Posterior vena cava (tissue), 2 donors: ENCODE results near the gene GSG1L. TPM values are rescaled to one million over a fixed set of nuclear protein-coding genes. Genes with fewer than 3 reads are reported as not detected.
A peak's percentile ranks its signal among the peaks of the same experiment; 100 is the strongest.

Experiments used
- DNase-seq: peaks from one replicate; pipeline ENCODE4 v3.0.0-alpha.2; 2020; ENCODE audit warnings: low spot score
- intact Hi-C, 2 donors: fragments of 100-400 bp; cut with DNase I; formaldehyde crosslinking; loops; one replicate each; pipeline versions ENCODE4 v1.14.1 to v1.14.2; 2022 to 2023
- long read RNA-seq, 2 donors: library from polyadenylated mRNA; unstranded; transcript quantifications; one replicate each; pipeline ENCODE4 v2.0.0, GENCODE V29; 2020 to 2021
- total RNA-seq, 2 donors: library from RNA; stranded (reverse); fragmentation: NEBNext Ultra II Directional; extraction: Animal tissue kit (Norgen Biotek cat#: 25700); gene quantifications; one replicate each; pipeline ENCODE4 v1.2.1, GENCODE V29; 2021
- donor health status: DM: yes; HTN: yes; CAD: no.
- donor health status: DM: yes; HTN: yes; CAD: no.

The GSG1L gene
- total RNA-seq = not detected
- long read RNA-seq, donor 1 = 0 reads
- long read RNA-seq, donor 2 = 0 reads

DNA sequence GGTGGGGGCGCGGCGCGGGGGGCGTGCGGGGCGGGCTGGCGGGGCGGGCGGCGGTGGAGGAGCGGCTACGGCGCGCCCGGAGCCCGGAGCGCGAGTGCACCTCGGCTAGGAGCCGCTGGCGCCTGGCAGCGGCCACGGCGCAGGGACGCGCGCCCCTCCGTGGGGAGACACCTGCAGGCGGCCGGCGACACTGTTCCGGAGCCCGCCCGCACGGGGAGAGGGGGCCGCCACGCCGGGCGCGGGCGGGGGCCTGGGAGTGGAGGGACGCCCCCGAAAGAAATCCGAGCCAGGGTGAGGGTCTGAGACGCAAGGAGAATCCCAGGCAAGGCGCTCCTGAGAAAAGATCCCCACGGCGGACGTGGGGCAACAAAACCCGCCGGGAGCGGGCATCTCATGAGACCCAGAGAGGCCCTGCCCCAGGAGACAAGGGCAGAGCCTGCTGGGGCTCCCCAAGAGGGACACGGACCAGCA is at the start of gene GSG1L:
Gene GSG1L (minus strand): TSS at position 124 of the 471 bp plus-strand sequence. CDS start 290 bp downstream, outside the sequence.
- DNase-seq = no peak
- intact Hi-C loops = no loop called here

DNA sequence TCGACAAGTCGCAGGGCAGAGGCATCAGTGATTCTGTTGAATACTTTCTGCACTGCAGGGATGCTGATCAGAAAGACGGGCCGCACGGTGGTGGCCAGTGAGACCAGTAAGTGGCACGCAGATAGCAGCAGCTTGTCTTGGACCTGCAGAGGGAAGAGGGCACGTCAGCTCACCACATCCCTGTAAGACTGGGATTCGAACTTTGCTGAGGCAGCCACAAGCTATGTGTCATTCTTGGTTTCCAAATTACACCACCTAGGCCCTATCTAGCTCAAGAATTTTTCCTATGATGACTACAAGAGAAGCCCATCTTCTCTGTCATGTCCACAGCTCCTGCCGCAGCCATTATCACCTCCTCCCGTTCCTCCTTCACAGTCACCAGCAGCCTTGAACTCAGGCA is 49.4 kb upstream of the GSG1L start:
- no peak for DNase-seq
- intact Hi-C loops = no loop called here

DNA sequence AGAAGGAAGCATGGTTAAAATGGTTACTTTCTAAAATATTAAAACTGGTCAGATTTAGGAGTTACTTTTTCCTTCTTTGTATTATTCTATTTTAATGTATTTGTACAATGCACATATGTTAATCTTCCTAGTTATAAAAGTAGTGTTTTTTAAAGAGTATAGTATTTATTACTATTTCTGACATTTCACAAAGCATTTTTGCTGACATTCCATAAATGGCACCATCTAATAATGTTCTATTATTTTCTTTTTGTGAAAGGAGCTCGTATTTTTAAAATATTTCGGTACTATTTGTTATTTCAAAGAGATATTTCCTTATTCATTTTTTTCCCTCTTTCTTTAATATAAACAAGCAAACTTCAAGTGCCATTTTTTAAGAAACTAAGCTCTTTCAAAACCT is 47.5 kb upstream of the GSG1L start:
- no peak for DNase-seq
- intact Hi-C loops = no loop called here

DNA sequence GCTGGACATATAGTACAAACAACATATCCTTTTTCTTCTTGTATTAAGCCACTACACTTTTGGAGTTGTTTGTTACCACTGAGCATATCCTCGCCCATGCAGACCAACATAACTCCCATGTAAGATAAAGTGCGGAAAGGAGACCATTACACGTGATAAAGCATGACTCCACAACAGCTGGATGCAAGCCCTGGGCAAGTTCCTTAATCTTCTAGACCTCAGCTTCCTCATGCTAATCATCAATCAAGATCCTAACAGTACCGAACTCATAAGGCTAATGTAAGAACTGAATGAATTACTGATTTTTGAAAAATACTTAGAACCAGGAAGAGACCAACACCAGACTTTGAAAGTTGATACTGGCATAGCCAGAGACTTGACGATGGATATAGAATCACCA is 47.0 kb upstream of the GSG1L start:
- DNase-seq = no peak

DNA sequence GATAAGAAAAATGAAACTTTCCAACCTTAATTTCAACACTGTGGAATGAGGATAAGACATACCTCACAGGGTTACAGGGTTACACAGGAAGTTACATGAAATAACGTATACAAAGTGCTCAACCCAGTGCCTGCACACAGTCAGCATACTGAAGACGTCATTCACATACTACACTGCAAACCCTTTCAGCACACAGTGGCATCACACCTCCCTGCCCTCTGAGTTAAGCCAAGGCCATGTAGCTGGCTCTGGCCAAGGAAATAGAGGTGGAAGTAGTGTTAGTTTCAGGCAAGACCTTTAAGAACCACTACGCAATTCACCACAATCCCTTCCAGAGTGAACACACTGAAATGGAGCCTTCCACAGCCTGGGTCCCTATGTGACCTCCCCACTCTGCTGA is 46.6 kb upstream of the GSG1L start:
- intact Hi-C loops = no loop called here
- DNase-seq = no peak

More for the DNA sequence above, 47.0 kb upstream of the GSG1L start:
- intact Hi-C loops = no loop called here

DNA sequence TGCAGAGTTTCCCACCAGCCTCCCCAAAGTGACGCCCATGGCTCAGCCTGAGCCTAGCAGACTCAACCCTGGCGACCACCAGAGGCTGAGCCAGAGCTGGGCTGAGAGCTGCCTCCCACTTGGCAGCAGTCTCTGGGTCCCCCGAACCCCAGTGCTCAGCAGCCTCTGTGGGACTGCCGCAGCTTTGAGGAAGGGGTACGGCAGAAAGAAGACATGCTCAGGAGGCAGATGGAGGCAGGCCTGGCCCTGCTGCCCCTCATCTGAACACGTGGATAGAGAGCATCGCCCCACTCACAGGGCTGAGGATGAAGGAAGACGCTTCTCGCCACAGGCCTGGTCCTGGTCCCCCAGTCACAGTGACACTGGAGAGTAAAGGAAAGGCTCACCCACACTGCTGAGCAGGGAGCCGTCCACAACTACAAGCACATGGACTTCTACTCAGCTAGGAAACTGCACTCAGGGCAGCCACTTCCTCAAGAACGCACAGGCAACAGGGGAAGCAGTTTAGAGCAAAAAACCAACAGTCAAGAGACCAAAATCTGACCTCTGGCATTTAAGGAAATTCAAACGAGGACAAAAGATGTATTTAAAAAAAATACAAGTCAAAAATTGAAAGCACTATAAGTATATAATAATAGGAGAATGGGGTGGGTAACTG is 45.2 kb upstream of the GSG1L start:
- DNase-seq = no peak
- intact Hi-C loops = no loop called here

DNA sequence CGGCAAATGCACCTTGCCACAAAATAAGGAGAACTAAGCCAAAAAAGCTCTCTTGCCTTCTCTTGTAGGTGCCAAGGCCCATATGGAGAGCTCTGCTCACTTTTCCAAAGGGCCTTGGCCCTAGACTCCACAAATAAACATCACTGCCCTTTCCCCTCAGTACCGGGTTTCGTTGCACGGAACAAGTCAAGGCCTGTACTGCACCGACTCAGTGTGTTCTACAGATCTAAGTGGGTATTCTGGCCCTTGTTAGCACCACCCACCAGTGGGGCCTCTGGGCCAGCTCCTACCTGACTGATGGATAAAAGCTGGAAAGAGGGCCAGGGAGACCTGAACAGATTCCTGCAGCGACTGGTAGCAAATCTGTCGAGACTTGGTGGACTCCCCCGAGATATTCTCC is 43.7 kb upstream of the GSG1L start:
- intact Hi-C loops = no loop called here
- no peak for DNase-seq

DNA sequence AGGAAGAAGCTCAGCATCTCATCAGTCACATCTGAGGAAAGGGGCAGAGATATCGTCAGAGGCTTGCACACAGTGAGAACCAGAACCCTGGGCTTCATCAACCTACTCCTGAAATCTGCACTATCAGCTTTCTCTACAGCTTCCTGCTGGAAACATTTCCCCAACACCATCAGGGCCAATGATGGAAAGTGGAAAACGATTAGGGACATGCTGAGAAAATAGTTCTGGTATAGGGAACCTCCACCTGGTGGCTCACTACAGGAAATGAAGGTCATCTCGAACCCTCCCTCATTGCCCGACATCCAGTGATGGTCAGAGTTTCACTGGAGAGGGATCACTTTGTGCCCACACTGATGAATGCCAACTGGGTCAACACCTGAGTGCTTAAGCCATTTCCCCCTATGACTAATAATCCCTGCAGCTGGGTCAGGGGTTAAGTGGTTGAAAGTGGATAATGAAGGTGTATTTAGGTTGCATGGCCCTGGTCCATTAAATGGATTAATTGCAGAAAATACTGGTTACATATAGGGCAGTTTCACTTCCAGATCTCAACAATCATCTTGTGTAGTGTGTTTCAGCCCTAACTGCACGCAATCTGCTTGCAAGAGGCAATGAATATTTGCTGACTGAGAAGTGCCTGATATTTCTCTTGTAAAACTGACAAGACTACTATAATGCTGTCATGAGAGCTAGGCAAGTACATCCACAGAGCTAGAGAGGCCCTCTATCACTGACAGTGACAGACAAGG is 43.1 kb upstream of the GSG1L start:
- DNase-seq = no peak
- intact Hi-C loops = no loop called here

DNA sequence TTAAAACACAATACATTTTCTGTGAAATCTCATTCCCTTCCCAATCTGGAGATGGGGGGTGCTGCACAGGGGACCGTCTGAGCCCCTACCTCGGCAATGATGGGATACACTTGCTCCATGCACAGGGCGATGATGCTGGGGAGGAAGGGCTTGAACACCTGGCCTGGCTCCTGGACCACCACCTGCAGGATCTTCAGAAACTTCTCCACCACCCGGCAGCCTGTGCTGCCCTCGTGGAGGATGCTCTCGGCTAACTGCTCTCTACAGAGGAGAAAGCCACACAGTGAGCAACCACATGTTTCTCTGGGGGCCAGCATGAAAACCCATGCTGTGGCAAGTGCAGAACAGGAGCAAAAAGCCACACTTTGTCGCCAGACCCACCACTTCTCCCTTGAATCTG is 42.4 kb upstream of the GSG1L start:
- intact Hi-C loops = no loop called here
- DNase-seq = no peak

DNA sequence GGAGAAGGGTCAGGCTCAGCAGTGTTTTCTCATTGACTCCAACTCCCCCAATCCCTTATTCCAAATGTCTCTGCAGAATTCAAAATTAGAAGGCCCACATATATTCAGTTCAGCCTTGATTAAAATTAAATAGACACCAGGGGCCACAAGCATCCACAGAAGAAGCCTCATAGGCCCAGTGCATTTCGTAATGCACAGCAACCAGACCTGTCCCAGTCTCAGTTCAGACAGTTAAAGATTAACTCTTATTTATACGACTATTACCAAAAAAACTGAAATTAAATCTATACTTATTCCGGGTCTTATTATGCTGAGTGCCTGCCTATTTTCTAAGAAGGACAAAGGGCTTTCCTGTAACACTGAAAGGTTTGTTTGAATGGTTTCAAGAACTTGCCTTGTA is 41.8 kb upstream of the GSG1L start:
- DNase-seq = no peak
- intact Hi-C loops = no loop called here

DNA sequence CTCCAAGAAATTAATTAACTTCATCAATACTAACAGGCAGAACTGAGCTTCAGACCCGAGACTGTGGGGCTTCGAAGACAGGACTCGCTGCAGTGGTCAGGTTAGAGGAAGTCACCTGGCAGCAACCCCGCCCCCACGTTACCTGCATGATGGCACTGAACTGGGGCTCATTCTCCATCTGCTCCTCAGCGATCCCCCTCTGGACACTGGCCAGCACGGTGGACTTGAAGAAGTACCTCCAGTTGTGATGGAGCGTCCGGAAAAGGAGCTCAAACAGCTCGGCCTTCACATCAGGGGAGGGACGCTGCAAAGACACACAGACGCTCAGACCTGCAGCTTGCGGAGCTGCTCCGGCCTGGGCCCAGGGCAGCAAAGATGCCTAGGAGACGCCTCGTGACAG is 40.9 kb upstream of the GSG1L start:
- intact Hi-C loops = no loop called here
- no peak for DNase-seq

DNA sequence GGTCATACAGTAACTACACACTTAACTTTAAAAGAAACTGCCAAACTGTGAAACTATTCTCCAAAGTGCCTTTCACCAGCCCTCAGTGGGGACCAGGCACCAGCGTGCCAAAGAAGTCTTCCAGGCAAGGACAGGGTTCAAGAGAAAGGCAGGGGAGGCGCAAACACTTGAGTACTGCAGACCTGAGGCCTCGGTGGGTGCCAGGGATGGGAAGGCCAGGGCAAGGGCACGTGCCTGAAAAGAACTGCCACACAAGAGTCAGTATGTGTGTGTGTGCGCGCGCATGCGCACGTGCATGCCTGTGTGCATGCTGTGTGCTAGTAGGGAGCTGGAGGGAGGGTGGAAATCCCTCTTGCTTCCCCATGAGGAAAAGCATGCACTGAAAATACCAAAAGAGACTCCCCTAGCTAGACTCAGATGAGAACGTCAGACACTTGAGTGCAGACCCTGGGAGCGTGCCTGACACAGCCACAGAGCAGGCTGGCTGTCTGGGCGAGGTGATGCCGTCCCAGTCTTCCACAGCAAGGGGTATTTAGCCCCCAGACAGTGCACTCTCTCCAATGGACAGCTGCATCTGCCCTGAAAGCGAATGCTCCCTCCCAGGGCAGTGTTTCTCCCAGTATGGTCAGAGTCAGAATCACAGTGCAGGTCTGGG is 40.1 kb upstream of the GSG1L start:
- intact Hi-C loops = no loop called here
- DNase-seq = no peak

DNA sequence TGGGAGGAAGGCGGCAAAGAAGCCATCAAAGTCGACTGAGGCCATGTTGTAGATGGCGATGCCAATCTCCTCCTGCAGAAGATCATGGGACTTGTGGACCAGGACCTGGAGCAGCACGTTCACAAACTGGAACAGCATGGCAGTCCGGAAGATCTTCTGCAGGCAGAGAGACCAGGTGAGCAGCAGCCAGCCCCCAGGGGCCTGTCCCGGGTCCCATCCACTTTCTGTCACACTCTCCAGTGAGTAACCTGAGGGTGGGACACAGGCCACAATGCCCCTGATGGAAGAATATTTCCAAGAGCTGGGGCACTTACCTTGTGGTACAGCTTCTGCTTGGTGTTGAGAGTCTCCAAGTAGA is 38.0 kb upstream of the GSG1L start:
- DNase-seq = no peak
- intact Hi-C loops = no loop called here

DNA sequence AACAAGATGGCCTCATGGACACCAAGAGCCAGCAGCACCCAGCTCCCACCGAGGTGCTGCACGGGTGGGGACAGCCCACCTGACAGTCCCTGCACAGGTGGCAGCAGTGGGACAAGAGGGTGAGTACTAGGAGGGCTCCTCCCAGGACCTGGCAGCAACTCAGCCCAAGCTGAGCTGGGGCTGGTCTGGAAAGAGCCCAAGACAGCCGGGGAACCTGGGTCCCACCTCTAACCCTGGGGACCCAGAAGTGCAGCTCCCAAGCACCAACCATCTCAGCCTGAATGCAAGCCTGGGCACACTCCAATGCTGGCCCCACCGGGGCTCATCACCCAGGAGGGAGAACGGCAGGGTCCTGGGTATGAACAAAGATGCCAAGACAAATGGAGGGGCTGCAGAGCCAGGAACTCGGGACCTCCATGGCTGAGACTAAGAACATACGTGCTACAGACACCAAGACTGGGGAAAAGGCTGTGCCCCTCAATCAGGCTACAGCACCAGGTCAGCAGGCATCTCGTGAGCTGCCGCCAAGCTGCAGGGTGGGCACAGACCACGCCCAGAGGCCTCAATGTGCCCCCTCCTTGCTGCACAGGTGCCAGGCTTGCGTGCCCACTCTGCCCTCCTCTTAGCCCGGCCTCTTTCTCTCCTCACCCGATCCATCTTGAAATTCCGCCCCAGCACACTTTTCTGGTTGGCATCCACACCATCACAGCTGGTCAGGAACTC is 37.5 kb upstream of the GSG1L start:
- intact Hi-C loops = no loop called here
- no peak for DNase-seq

DNA sequence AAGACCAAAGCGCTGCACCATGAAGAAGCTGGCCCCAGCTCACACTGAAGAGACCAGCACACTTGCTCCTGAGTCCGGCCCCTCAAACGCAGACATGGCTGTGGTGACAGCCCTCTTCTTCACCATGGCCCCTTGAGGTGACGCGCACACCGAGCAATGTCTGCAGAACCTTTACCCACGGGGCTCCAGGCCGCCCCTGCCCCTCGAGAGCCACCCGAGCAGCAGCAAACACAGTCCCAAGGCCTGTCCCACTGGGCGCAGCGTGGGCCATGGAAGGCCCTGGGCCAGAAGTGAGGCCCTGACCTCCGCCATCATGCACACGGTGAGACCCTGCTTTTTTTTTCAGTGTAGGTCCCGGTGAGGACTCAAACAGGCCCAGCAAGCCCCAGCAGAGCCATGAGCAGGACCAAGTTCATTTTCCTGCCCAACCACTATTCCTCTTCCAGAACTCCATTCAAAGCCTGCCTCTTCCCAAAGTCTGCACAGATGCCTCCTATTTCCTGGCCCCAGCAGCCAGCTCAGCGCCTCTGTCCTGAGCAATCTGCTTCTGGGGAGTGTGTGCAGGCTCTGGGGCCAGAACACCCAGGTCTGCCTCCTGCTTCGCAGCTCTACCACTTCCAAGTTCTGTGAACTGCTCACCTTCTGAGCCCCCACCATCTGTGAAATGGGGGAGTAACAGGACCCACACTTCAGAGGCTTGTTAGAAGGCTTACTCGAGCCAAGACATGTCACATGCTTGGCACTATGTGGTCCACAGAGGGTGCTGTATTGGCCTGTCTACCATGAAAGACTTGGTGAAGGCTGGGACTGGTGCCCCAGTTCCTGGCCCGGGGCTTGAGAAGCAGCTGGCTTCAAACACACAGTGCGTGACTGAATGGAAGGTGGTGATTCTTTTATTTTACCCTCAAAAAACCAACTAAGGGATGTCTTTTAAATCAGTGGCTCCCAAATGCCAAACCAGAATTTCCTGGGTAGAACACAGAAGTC is 35.7 kb upstream of the GSG1L start:
- intact Hi-C loops = no loop called here

DNA sequence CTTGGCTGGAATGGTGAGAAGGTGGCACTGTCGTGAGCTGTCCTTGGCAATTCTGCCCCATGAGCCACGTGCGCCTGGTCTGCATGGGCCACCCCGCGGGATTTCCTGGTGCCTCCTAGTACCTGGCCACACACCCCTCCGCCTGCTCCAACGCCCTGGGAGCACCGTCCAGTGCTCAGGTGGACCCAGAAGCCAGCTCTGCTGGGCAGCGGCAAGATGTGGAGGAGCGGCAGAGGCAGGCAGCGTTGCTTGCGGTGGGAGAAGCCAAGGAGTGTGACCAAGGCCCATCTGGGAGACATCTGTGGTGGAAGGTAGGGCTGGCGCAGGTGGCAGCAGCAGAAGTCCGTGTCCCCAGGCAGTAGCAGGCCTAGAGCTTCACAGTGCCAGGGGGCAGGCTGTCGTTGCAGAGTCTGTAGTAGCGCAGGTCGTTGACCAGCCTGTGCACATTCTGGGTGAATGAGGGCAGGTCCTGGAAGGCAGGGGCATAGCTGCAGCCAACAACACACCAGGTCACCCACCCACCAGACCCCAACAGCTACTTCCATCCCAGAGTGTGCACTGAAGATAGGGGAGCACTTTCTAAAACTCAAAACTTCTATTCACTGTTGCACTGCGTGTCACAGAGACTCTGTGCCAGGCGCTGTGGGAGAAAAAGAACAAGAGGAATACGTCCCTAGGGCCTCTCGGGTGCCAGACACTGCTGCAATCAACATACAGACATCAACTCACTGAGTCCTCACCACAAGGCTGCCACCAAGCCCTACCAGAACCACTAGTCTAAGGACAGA is 34.9 kb upstream of the GSG1L start:
- intact Hi-C loops = no loop called here
- peak; percentile 76 for DNase-seq

More for the DNA sequence above, 35.7 kb upstream of the GSG1L start:
- DNase-seq = peak; percentile 73

DNA sequence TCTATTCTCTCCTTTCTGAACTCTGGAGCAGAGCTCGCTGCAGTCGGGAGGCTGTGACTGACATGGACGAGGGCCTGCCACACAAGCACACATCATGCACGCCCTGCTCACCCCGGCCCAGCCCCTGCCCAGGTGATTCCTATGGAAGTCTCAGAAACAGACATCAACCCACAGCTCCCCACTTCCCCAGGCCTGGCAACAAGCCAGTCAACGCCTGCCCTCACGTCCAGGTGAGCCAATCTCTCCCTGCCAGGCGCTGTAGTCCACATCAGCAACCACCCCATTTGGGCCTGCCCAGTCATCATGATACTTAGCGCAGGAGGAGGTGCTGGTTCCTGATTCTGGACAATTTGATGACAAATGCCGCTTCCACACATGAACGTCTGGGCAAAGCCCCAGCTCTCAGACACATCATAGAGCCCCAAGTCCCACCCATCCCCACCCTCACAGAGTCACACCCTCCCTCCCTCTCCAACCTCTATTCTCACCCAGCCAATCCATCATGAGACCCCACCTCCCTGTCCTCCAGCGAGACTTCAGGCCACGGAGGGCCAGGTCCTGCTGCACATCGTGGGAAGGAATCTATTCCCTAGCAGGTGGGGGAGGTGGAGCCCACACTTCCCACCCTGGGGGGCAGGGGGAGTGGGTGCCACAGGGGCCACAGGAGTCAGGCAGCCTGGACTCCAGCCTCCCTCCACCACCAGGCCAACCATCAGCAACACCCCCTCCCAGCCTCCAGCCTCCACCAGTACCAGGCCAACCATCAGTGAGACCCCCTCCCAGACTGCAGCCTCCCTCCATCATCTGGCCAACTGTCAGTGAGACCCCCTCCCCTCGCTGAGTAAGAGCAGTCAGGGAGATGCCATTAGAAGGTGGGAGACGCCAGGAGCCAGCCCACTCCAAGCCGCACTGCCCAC is 33.7 kb upstream of the GSG1L start:
- peak; percentile 76 for DNase-seq
- intact Hi-C loops = no loop called here
